Measurements from ENCODE around the gene FAM20C. TPM values are rescaled to one million over a fixed set of nuclear protein-coding genes. Genes with fewer than 3 reads are reported as not detected.

FAM20C gene
- total RNA-seq, 3 donors from 2014 or later (not counting 1 experiment from before 2014, with no cell fraction given), result 1.2 to 8.6 (median 3.9) TPM

GRCh38 chr7:200290-200689, 7.9 kb downstream of the FAM20C start:
- no peaks in the 10 kb centered on the region for H3K4me1 ChIP-seq (ENCODE audit: control insufficient read depth, insufficient read depth, low read length)
- no peak for ATAC-seq
- no peak overlapping the region for H3K27ac ChIP-seq (ENCODE audit: low read length)
- H3K27me3 ChIP-seq (ENCODE audit: control insufficient read depth, insufficient read depth, low read length), result no peaks in the 10 kb centered on the region
- TF ChIP-seq CTCF (IDR thresholded peaks at IDR 0.05), result no peak
- no peak overlapping the region for H3K4me3 Mint-ChIP-seq
- H3K36me3 Mint-ChIP-seq, result no peaks in the 10 kb centered on the region
- 90% methylated on average over 11 of the region's 11 CpGs for WGBS (ENCODE audit: insufficient coverage)
- intact Hi-C loops (cut with micrococcal nuclease), result no loop called here
- H3K4me1 Mint-ChIP-seq, result no peaks in the 10 kb centered on the region
- H3K9me3 Mint-ChIP-seq, result no peaks in the 10 kb centered on the region
- DNase-seq, result no peak
- no peak overlapping the region for H3K4me3 ChIP-seq (ENCODE audit: low read length)
- no peaks in the 10 kb centered on the region for H3K9me3 ChIP-seq (ENCODE audit: control insufficient read depth, insufficient read depth, low read length)
- H3K27me3 Mint-ChIP-seq (ENCODE audit: low read depth in 2 of 2), result peaks cover 10 to 14% of the 10 kb centered on the region in 2 donors
- H3K36me3 ChIP-seq (ENCODE audit: control insufficient read depth, insufficient read depth, low read length), result no peaks in the 10 kb centered on the region
- no peak overlapping the region for H3K27ac Mint-ChIP-seq

- intact Hi-C loops (cut with micrococcal nuclease), result no loop called here
- Histone ChIP-seq H3K4me3 (ENCODE audit: low read length) (no peak overlapping the region), H3K36me3 (ENCODE audit: control insufficient read depth, insufficient read depth, low read length) (no peaks in the 10 kb centered on the region), H3K27ac (ENCODE audit: low read length) (no peak overlapping the region), H3K4me1 (ENCODE audit: control insufficient read depth, insufficient read depth, low read length) (no peaks in the 10 kb centered on the region), H3K27me3 (ENCODE audit: control insufficient read depth, insufficient read depth, low read length) (no peaks in the 10 kb centered on the region), H3K9me3 (ENCODE audit: control insufficient read depth, insufficient read depth, low read length) (no peaks in the 10 kb centered on the region)
- Mint-ChIP-seq H3K4me3 (no peak overlapping the region), H3K4me1 (no peaks in the 10 kb centered on the region), H3K27ac (no peak overlapping the region), H3K36me3 (no peaks in the 10 kb centered on the region), H3K27me3 (ENCODE audit: low read depth in 2 of 2) (peaks cover 6 to 10% of the 10 kb centered on the region in 2 donors), H3K9me3 (no peaks in the 10 kb centered on the region)
- 92% methylated on average over 9 of the region's 10 CpGs for WGBS (ENCODE audit: insufficient coverage)
- no peak for ATAC-seq
- no peak for TF ChIP-seq CTCF (IDR thresholded peaks at IDR 0.05)
- no peak for DNase-seq
Observed at GRCh38 chr7:200704-201103, 8.3 kb downstream of the FAM20C start.

- no peak for TF ChIP-seq CTCF (IDR thresholded peaks at IDR 0.05)
- Mint-ChIP-seq H3K9me3 (no peaks in the 10 kb centered on the region), H3K27me3 (ENCODE audit: low read depth in 2 of 2) (no peaks in the 10 kb centered on the region), H3K4me1 (no peaks in the 10 kb centered on the region), H3K36me3 (no peaks in the 10 kb centered on the region), H3K4me3 (no peak overlapping the region), H3K27ac (no peak overlapping the region)
- H3K9me3 ChIP-seq (ENCODE audit: control insufficient read depth, insufficient read depth, low read length), result no peaks in the 10 kb centered on the region
- DNase-seq (no peak), ATAC-seq (no peak)
- no peak overlapping the region for H3K27ac ChIP-seq (ENCODE audit: low read length)
- 94% methylated on average over 17 of the region's 17 CpGs for WGBS (ENCODE audit: insufficient coverage)
- intact Hi-C loops (cut with micrococcal nuclease), result no loop called here
- no peaks in the 10 kb centered on the region for H3K36me3 ChIP-seq (ENCODE audit: control insufficient read depth, insufficient read depth, low read length)
- no peaks in the 10 kb centered on the region for H3K4me1 ChIP-seq (ENCODE audit: control insufficient read depth, insufficient read depth, low read length)
- no peaks in the 10 kb centered on the region for H3K27me3 ChIP-seq (ENCODE audit: control insufficient read depth, insufficient read depth, low read length)
- no peak overlapping the region for H3K4me3 ChIP-seq (ENCODE audit: low read length)
Observed at GRCh38 chr7:204326-204725, 12.0 kb downstream of the FAM20C start.

All from natural killer cell (primary cell).